SH-SY5Y (cell line): ENCODE results near the gene ROPN1.

Experiments used
- GATA2 ChIP-seq: IDR thresholded peaks from 2 replicates; pipeline ENCODE4 v1.6.1; 2011; ENCODE audit warnings: mild to moderate bottlenecking, low read depth, low read length
- GATA3 ChIP-seq: IDR thresholded peaks from 2 replicates; pipeline ENCODE4 v1.6.1; 2011; ENCODE audit warnings: low read depth, mild to moderate bottlenecking, low read length, moderate library complexity

GRCh38 chr3:123952844-123953520 is 38.9 kb downstream of the ROPN1 start:
- TF ChIP-seq GATA3 (no peak), GATA2 (no peak)
